HepG2 (cell line): Measurements from ENCODE around the gene HACL1. TPM values are rescaled to one million over a fixed set of nuclear protein-coding genes. Genes with fewer than 3 reads are reported as not detected.

Source experiments
- ATAC-seq: fragments of 200-7000 bp; cut with Tn5 transposase; 3 replicates; pipeline ENCODE4 v1.9.1; 2020; ENCODE audit warnings: mild to moderate bottlenecking, moderate library complexity
- BruUV-seq: library from RNA; stranded (reverse); fragments of 400-500 nt; replicated peaks from 2 replicates; lab custom pipeline; 2021; lab: Mats Ljungman, UMichigan
- CTCF ChIA-PET: fragments of 300-600 bp; formaldehyde crosslinking; extraction: SDS; loops from one replicate; lab custom pipeline; 2021; ENCODE audit warnings: low total read pairs, inconsistent platforms, low intra/inter-chr PET ratio; lab: Yijun Ruan, JAX
- POLR2A ChIA-PET: fragments of 350-600 bp; sonication (Branson Sonifier 250); formaldehyde crosslinking; loops from one replicate; lab custom pipeline; 2020; ENCODE audit warnings: antibody characterized with exemption, inconsistent platforms; lab: Yijun Ruan, JAX
- DNase-seq: peaks from one replicate; pipeline ENCODE4 v3.0.0-alpha.2; 2015; ENCODE audit warnings: low spot score
- FAIRE-seq: peaks from 3 replicates; lab custom pipeline; 2011; peaks lifted over from hg19 to GRCh38; lab: Jason Lieb, UNC
- H2AFZ ChIP-seq: one replicate; pipeline ENCODE4 v1.6.1; 2011; ENCODE audit warnings: low read length, inconsistent platforms
- H3K27ac ChIP-seq: fragments of 300-600 bp; 3 replicates; pipeline ENCODE4 v1.8.0; 2011; ENCODE audit warnings: mixed run types, mild to moderate bottlenecking, mixed read lengths, low read length, inconsistent platforms; ENCODE audit not compliant: insufficient read depth; ENCODE audit errors: extremely low read length
- H3K27me3 ChIP-seq, 2 experiments: fragments of 200-600 bp in 1 of 2; 2 replicates in 1 of 2; 3 replicates in 1 of 2; pipeline versions ENCODE4 v1.6.0 to v1.8.0; 2011; ENCODE audit warnings: low read length in 2 of 2, mild to moderate bottlenecking in 2 of 2, moderate library complexity in 2 of 2, inconsistent platforms in 1 of 2; ENCODE audit not compliant: insufficient read depth in 2 of 2, control insufficient read depth in 1 of 2
- H3K36me3 ChIP-seq, 2 experiments: fragments of 200-600 bp in 1 of 2; replicated peaks in 1 of 2; 2 replicates in 1 of 2; 3 replicates in 1 of 2; pipeline versions ENCODE4 v1.5.1 to v1.8.0; 2011; ENCODE audit warnings: low read length in 2 of 2, inconsistent platforms in 1 of 2; ENCODE audit not compliant: insufficient read depth in 2 of 2, control insufficient read depth in 1 of 2
- H3K4me1 ChIP-seq: 2 replicates; pipeline ENCODE4 v1.5.1; 2012; ENCODE audit warnings: low read length, inconsistent platforms; ENCODE audit not compliant: insufficient read depth
- H3K4me2 ChIP-seq: 2 replicates; pipeline ENCODE4 v1.6.0; 2011; ENCODE audit warnings: low read depth, low read length, inconsistent platforms
- H3K4me3 ChIP-seq, 3 experiments: fragments of 200-600 bp in 1 of 3; sonication (generic), shearing (Covaris generic) in 1 of 3; replicated peaks in 1 of 3; 2 replicates each; pipeline ENCODE4 v1.5.1; 2011 to 2016; ENCODE audit warnings: low read length in 3 of 3, inconsistent platforms in 2 of 3, low read depth in 2 of 3, mild to moderate bottlenecking in 2 of 3, control low read depth in 1 of 3, mixed read lengths in 1 of 3; ENCODE audit not compliant: insufficient read depth in 1 of 3
- H3K79me2 ChIP-seq: one replicate; pipeline ENCODE4 v1.6.1; 2011; ENCODE audit warnings: low read length, inconsistent platforms; ENCODE audit not compliant: insufficient read depth
- H3K9ac ChIP-seq: 2 replicates; pipeline ENCODE4 v1.6.0; 2011; ENCODE audit warnings: mild to moderate bottlenecking, low read depth, low read length, inconsistent platforms; ENCODE audit not compliant: insufficient read depth
- H3K9me3 ChIP-seq: 2 replicates; pipeline ENCODE4 v1.5.1; 2012; ENCODE audit warnings: mild to moderate bottlenecking, low read length
- H4K20me1 ChIP-seq: 2 replicates; pipeline ENCODE4 v1.6.0; 2011; ENCODE audit warnings: inconsistent platforms, mild to moderate bottlenecking, low read length, moderate library complexity; ENCODE audit not compliant: insufficient read depth
- CHCHD3 ChIP-seq: sonication (generic); formaldehyde crosslinking; IDR thresholded peaks from 2 replicates; pipeline ENCODE4 v1.8.0; 2022; ENCODE audit warnings: mild to moderate bottlenecking, missing genetic modification reagents, moderate library complexity
- HCFC1 ChIP-seq: fragments of 150-350 bp; IDR thresholded peaks from 2 replicates; pipeline ENCODE4 v1.6.1; 2014; ENCODE audit warnings: low read depth, low read length
- HMG20A ChIP-seq: IDR thresholded peaks from 2 replicates; pipeline ENCODE4 v1.6.1; 2016; ENCODE audit warnings: borderline replicate concordance
- MNT ChIP-seq: fragments of 450-650 bp; IDR thresholded peaks from 2 replicates; pipeline ENCODE4 v1.6.1; 2016
- NFRKB ChIP-seq: fragments of 450-650 bp; IDR thresholded peaks from 2 replicates; pipeline ENCODE4 v1.6.1; 2017
- TCF7 ChIP-seq: sonication (generic); IDR thresholded peaks from 2 replicates; pipeline ENCODE4 v1.6.1; 2016; ENCODE audit warnings: antibody characterized with exemption, low read depth
- WIZ ChIP-seq: sonication (generic); formaldehyde crosslinking; IDR thresholded peaks from 2 replicates; pipeline ENCODE4 v1.5.1; 2020; ENCODE audit warnings: mild to moderate bottlenecking, missing genetic modification reagents
- ZNF136 ChIP-seq: sonication (generic); formaldehyde crosslinking; IDR thresholded peaks from 2 replicates; pipeline ENCODE4 v1.8.1; 2022; ENCODE audit warnings: low read depth, mild to moderate bottlenecking, moderate library complexity, missing genetic modification reagents
- ZNF335 ChIP-seq: sonication (generic); formaldehyde crosslinking; IDR thresholded peaks from 2 replicates; pipeline ENCODE4 v1.4.0; 2020; ENCODE audit warnings: missing genetic modification reagents
- ZNF496 ChIP-seq: sonication (generic); formaldehyde crosslinking; IDR thresholded peaks from 2 replicates; pipeline ENCODE4 v1.8.1; 2023; ENCODE audit warnings: mild to moderate bottlenecking, moderate library complexity, missing genetic modification reagents; ENCODE audit not compliant: insufficient replicate concordance
- ZNF619 ChIP-seq: sonication (generic); formaldehyde crosslinking; IDR thresholded peaks from 2 replicates; pipeline ENCODE4 v1.4.0; 2020; ENCODE audit warnings: mild to moderate bottlenecking, missing genetic modification reagents
- ZNF790 ChIP-seq: sonication (generic); formaldehyde crosslinking; IDR thresholded peaks from 2 replicates; pipeline ENCODE4 v1.8.0; 2022; ENCODE audit warnings: missing genetic modification reagents, mild to moderate bottlenecking, borderline replicate concordance
- WGBS: methylation state at CpG from one replicate; pipeline ENCODE4 v1.1.6; 2017; ENCODE audit warnings: low lambda C conversion rate; 5-methylcytosine and 5-hydroxymethylcytosine counted together
- in situ Hi-C: cut with HindIII; loops from 2 replicates; pipeline ENCODE4 v1.10.0; 2017; ENCODE audit warnings: low pct_unique_long_range_greater_than_20kb; ENCODE audit not compliant: extremely low pct_ligation_motif_present
- intact Hi-C: fragments of 100-400 bp; cut with micrococcal nuclease; formaldehyde crosslinking; loops from one replicate; pipeline ENCODE4 v1.10.0; 2022; ENCODE audit not compliant: unreplicated experiment
- polyA plus RNA-seq, 8 experiments: library from polyadenylated mRNA; depleted of rRNA in 3 of 8; stranded (reverse) in 7 of 8; unstranded in 1 of 8; fragments of >200 nt; fragmentation: Illumina TruSeq in 4 of 8; extraction: Trizol in 4 of 8; gene quantifications; 2 replicates each; pipeline versions ENCODE4 v1.2.1 to v1.2.3, GENCODE V29; 2011 to 2016; ENCODE audit warnings: low read depth in 4 of 8, missing spikeins in 1 of 8, mixed read lengths in 1 of 8; ENCODE audit not compliant: insufficient read depth in 1 of 8
- total RNA-seq, 5 experiments: library from RNA; depleted of rRNA; stranded (reverse); fragments of >200 nt; fragmentation: Illumina TruSeq; extraction: Trizol; gene quantifications; 2 replicates each; pipeline ENCODE4 v1.2.3, GENCODE V29; 2016; ENCODE audit warnings: low read depth in 1 of 5
- TF ChIP-seq, protein P1 (sequence below): sonication (generic); formaldehyde crosslinking; IDR thresholded peaks from 2 replicates; pipeline ENCODE4 v1.5.1; 2020; ENCODE audit warnings: mild to moderate bottlenecking, missing genetic modification reagents, borderline replicate concordance
- TF ChIP-seq, protein P2 (sequence below): sonication (generic); formaldehyde crosslinking; IDR thresholded peaks from 2 replicates; pipeline ENCODE4 v1.5.0; 2020; ENCODE audit warnings: missing genetic modification reagents

The HACL1 gene
- total and polyA plus RNA-seq, 2 of the 13 experiments (the other 11 are each of a cell fraction or from before 2014, with no cell fraction given): 22.1 to 25.7 TPM

GRCh38 chr3:15630646-15631350, 29.4 kb upstream of the HACL1 start:
- POLR2A ChIA-PET: interaction anchor here (0.7 kb wide), 1 partner anchor 29 kb away, joined by 4 read pairs; the partner anchor contains the start of genes BTD and HACL1
- ATAC-seq (no peak), FAIRE-seq (no peak), DNase-seq (no peak)
- BruUV-seq: no TSS peak
- no peak overlapping the region for H2AFZ ChIP-seq
- H3K79me2 ChIP-seq: no peaks in the 10 kb centered on the region
- 55% methylated on average over 8 of the region's 8 CpGs for WGBS
- 0 out of 2 replicates have a peak overlapping the region, but pooled peaks have one; percentile 39 for H3K4me2 ChIP-seq
- CTCF ChIA-PET: interaction anchor here (1.3 kb wide), 1 partner anchor 616 kb away, joined by 5 read pairs; no protein-coding TSS in a partner anchor
- no peak overlapping the region for H3K9ac ChIP-seq
- no peaks in the 10 kb centered on the region for H3K9me3 ChIP-seq
- H3K4me1 ChIP-seq: peaks cover 12% of the 10 kb centered on the region
- no peaks in the 10 kb centered on the region for H4K20me1 ChIP-seq
- H3K4me3 ChIP-seq: no peak overlapping the region
- H3K27ac ChIP-seq: no peak overlapping the region
- H3K27me3 ChIP-seq: no peaks in the 10 kb centered on the region
- no peaks in the 10 kb centered on the region for H3K36me3 ChIP-seq
- TF ChIP-seq ZNF496 (CRISPR knock-in tag) (no peak), ZNF136 (CRISPR knock-in tag) (no peak), CHCHD3 (no peak), TCF7 (no peak), ZNF619 (CRISPR knock-in tag) (no peak), HCFC1 (no peak), MNT (no peak), WIZ (CRISPR knock-in tag) (no peak), ZNF790 (CRISPR knock-in tag) (no peak), ZNF335 (CRISPR knock-in tag) (no peak), HMG20A (CRISPR knock-in tag) (no peak), NFRKB (no peak)
- TF ChIP-seq, protein P1, sequence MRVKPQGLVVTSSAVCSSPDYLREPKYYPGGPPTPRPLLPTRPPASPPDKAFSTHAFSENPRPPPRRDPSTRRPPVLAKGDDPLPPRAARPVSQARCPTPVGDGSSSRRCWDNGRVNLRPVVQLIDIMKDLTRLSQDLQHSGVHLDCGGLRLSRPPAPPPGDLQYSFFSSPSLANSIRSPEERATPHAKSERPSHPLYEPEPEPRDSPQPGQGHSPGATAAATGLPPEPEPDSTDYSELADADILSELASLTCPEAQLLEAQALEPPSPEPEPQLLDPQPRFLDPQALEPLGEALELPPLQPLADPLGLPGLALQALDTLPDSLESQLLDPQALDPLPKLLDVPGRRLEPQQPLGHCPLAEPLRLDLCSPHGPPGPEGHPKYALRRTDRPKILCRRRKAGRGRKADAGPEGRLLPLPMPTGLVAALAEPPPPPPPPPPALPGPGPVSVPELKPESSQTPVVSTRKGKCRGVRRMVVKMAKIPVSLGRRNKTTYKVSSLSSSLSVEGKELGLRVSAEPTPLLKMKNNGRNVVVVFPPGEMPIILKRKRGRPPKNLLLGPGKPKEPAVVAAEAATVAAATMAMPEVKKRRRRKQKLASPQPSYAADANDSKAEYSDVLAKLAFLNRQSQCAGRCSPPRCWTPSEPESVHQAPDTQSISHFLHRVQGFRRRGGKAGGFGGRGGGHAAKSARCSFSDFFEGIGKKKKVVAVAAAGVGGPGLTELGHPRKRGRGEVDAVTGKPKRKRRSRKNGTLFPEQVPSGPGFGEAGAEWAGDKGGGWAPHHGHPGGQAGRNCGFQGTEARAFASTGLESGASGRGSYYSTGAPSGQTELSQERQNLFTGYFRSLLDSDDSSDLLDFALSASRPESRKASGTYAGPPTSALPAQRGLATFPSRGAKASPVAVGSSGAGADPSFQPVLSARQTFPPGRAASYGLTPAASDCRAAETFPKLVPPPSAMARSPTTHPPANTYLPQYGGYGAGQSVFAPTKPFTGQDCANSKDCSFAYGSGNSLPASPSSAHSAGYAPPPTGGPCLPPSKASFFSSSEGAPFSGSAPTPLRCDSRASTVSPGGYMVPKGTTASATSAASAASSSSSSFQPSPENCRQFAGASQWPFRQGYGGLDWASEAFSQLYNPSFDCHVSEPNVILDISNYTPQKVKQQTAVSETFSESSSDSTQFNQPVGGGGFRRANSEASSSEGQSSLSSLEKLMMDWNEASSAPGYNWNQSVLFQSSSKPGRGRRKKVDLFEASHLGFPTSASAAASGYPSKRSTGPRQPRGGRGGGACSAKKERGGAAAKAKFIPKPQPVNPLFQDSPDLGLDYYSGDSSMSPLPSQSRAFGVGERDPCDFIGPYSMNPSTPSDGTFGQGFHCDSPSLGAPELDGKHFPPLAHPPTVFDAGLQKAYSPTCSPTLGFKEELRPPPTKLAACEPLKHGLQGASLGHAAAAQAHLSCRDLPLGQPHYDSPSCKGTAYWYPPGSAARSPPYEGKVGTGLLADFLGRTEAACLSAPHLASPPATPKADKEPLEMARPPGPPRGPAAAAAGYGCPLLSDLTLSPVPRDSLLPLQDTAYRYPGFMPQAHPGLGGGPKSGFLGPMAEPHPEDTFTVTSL (CRISPR knock-in tag): no peak
- TF ChIP-seq, protein P2, sequence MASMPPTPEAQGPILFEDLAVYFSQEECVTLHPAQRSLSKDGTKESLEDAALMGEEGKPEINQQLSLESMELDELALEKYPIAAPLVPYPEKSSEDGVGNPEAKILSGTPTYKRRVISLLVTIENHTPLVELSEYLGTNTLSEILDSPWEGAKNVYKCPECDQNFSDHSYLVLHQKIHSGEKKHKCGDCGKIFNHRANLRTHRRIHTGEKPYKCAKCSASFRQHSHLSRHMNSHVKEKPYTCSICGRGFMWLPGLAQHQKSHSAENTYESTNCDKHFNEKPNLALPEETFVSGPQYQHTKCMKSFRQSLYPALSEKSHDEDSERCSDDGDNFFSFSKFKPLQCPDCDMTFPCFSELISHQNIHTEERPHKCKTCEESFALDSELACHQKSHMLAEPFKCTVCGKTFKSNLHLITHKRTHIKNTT: no peak
- in situ Hi-C loops: loop anchor here (25.0 kb wide), 1 partner anchor 607 kb away; no protein-coding TSS in a partner anchor
- intact Hi-C loops: loop anchor here (1.0 to 5.0 kb wide), 4 partner anchors 30 to 547 kb away; partner anchors contain the start of genes BTD and HACL1
